Thyroid gland (tissue), 4 donors: ENCODE results near the gene TMEM145. TPM values are rescaled to one million over a fixed set of nuclear protein-coding genes. Genes with fewer than 3 reads are reported as not detected.

ENCODE experiments used
- DNase-seq, 2 donors: peaks; one replicate each; pipeline ENCODE4 v3.0.0-alpha.2; 2019
- H3K27ac ChIP-seq, 3 donors: fragments of 200-600 bp; sonication (generic); 1 replicate in 2 of 3; 2 replicates in 1 of 3; pipeline ENCODE4 v1.5.1; 2016 to 2019; ENCODE audit warnings: mild to moderate bottlenecking in 1 of 3, moderate library complexity in 1 of 3
- H3K27me3 ChIP-seq: fragments of 200-600 bp; sonication (generic); one replicate; pipeline ENCODE4 v1.5.1; 2019
- H3K36me3 ChIP-seq, 2 donors: fragments of 200-600 bp; sonication (generic); one replicate each; pipeline ENCODE4 v1.5.1; 2016 to 2019
- H3K4me1 ChIP-seq, 2 donors: fragments of 200-600 bp; sonication (generic); one replicate each; pipeline ENCODE4 v1.5.1; 2017 to 2019
- H3K4me3 ChIP-seq, 3 donors: fragments of 200-600 bp; sonication (generic); replicated peaks in 1 of 3; 1 replicate in 2 of 3; 2 replicates in 1 of 3; pipeline ENCODE4 v1.5.1; 2016; ENCODE audit warnings: mild to moderate bottlenecking in 1 of 3
- H3K9me3 ChIP-seq: fragments of 200-600 bp; sonication (generic); one replicate; pipeline ENCODE4 v1.5.1; 2017
- CTCF ChIP-seq, 6 experiments: fragments of 200-600 bp in 3 of 6; fragments of 450-650 bp in 3 of 6; sonication (generic) in 3 of 6; IDR thresholded peaks; one replicate each; pipeline ENCODE4 v1.5.1; 2016 to 2019; ENCODE audit warnings: antibody characterized with exemption in 6 of 6, mild to moderate bottlenecking in 2 of 6, inconsistent platforms in 1 of 6, moderate library complexity in 1 of 6
- POLR2A ChIP-seq, 2 donors: fragments of 450-650 bp; IDR thresholded peaks; one replicate each; pipeline ENCODE4 v1.6.1; 2017; ENCODE audit warnings: antibody characterized with exemption in 2 of 2, mild to moderate bottlenecking in 2 of 2, moderate library complexity in 1 of 2
- WGBS, 2 donors: methylation state at CpG; one replicate each; pipeline ENCODE4 v1.1.5; 2017; 5-methylcytosine and 5-hydroxymethylcytosine counted together
- intact Hi-C: fragments of 100-400 bp; cut with DNase I; formaldehyde crosslinking; loops from one replicate; pipeline ENCODE4 v1.15.1; 2023
- microRNA-seq: library from miRNA; unstranded; fragments of <30 nt; microRNA quantifications from one replicate; pipeline ENCODE4, GENCODE V29; 2016
- small RNA-seq: library from RNA; depleted of rRNA; stranded (forward); fragments of <200 nt; gene quantifications from one replicate; pipeline ENCODE3, GENCODE V24; 2016
- total RNA-seq, 4 donors: library from RNA; depleted of rRNA; stranded (reverse); fragments of >200 nt; gene quantifications; one replicate each; pipeline ENCODE4 v1.2.3, GENCODE V29; 2016

Gene TMEM145
- total RNA-seq, 4 donors from 2014 or later = 2.8 TPM; not detected in 3

- intact Hi-C loops = no loop called here
- H3K9me3 ChIP-seq = no peaks in the 10 kb centered on the region
- H3K4me3 ChIP-seq = no peak overlapping the region
- no peak for DNase-seq
- 95 to 98% methylated on average over 9 to 13 of the region's 15 CpGs for WGBS, 2 donors
- H3K36me3 ChIP-seq = peaks cover 0 to 5% of the 10 kb centered on the region in 2 donors
- H3K27me3 ChIP-seq = no peaks in the 10 kb centered on the region
- TF ChIP-seq CTCF (IDR thresholded peaks at IDR 0.05) (no peak), POLR2A (IDR thresholded peaks at IDR 0.05) (no peak)
- H3K4me1 ChIP-seq = peaks cover 0 to 7% of the 10 kb centered on the region in 2 donors
- H3K27ac ChIP-seq = no peak overlapping the region
These were observed 55.7 kb downstream of the TMEM145 start for GRCh38 chr19:42368765-42369164.

GRCh38 chr19:42369433-42370067 lies 56.4 kb downstream of the TMEM145 start:
- WGBS, 2 donors = 91 to 94% methylated on average over 18 to 27 of the region's 27 CpGs
- Histone ChIP-seq H3K4me1 (peaks cover 0 to 7% of the 10 kb centered on the region in 2 donors), H3K36me3 (no peaks in the 10 kb centered on the region), H3K4me3 (no peak overlapping the region), H3K9me3 (no peaks in the 10 kb centered on the region), H3K27ac (no peak overlapping the region), H3K27me3 (no peaks in the 10 kb centered on the region)
- TF ChIP-seq POLR2A (IDR thresholded peaks at IDR 0.05) = no peak
- DNase-seq = no peak
- intact Hi-C loops = no loop called here

- no peak overlapping the region for H3K27ac ChIP-seq
- intact Hi-C loops = no loop called here
- H3K36me3 ChIP-seq = no peaks in the 10 kb centered on the region
These were observed 57.0 kb downstream of the TMEM145 start for GRCh38 chr19:42370068-42370520.

GRCh38 chr19:42370626-42371175 lies 57.6 kb downstream of the TMEM145 start:
- 74 to 94% methylated on average over 5 to 6 of the region's 12 CpGs for WGBS, 2 donors
- peaks cover 0 to 1% of the 10 kb centered on the region in 2 donors for H3K36me3 ChIP-seq

More at GRCh38 chr19:42370068-42370520, 57.0 kb downstream of the TMEM145 start:
- Histone ChIP-seq H3K4me1 (peaks cover 0 to 3% of the 10 kb centered on the region in 2 donors), H3K27me3 (no peaks in the 10 kb centered on the region), H3K9me3 (no peaks in the 10 kb centered on the region), H3K4me3 (no peak overlapping the region)
- DNase-seq = no peak
- no peak for TF ChIP-seq CTCF (IDR thresholded peaks at IDR 0.05)
- 82 to 83% methylated on average over 9 of the region's 9 CpGs for WGBS, 2 donors

More at GRCh38 chr19:42370626-42371175, 57.6 kb downstream of the TMEM145 start:
- H3K9me3 ChIP-seq = no peaks in the 10 kb centered on the region
- H3K27ac ChIP-seq = no peak overlapping the region
- intact Hi-C loops = no loop called here
- H3K27me3 ChIP-seq = no peaks in the 10 kb centered on the region
- DNase-seq = no peak
- no peaks in the 10 kb centered on the region for H3K4me1 ChIP-seq
- TF ChIP-seq POLR2A (IDR thresholded peaks at IDR 0.05) (no peak), CTCF (IDR thresholded peaks at IDR 0.05) (no peak)
- no peak overlapping the region for H3K4me3 ChIP-seq

Small RNA genes lying within 50 kb of the gene (microRNA-seq; reads per million reads assigned to microRNA genes)
- not detected for gene MIR8077

Small RNA genes lying within 50 kb of the gene (small RNA-seq; reads per million reads assigned to genes)
- gene MIR8077 = not detected

Other genes with a start within 250 kb of the TMEM145 start
- gene GRIK5, start 243.1 kb upstream of the TMEM145 start, total RNA-seq = 10 to 100 TPM; 12.0 to 24.2 (median 20.1) TPM
- 10 to 100 TPM; 16.0 to 22.8 (median 21.1) TPM for gene ZNF574, start 237.1 kb upstream of the TMEM145 start, total RNA-seq
- gene POU2F2, start 180.9 kb upstream of the TMEM145 start, total RNA-seq = under 1 TPM; 0.11 to 0.49 (median 0.15) TPM
- gene DEDD2, start 95.6 kb upstream of the TMEM145 start, total RNA-seq = 10 to 100 TPM; 46.1 to 55.8 (median 50.2) TPM
- gene ZNF526, start 93.0 kb upstream of the TMEM145 start, total RNA-seq = 1 to 10 TPM; 4.6 to 7.9 (median 6.8) TPM
- gene GSK3A, start 70.7 kb upstream of the TMEM145 start, total RNA-seq = 10 to 100 TPM; 19.1 to 32.6 (median 24.6) TPM
- 10 to 100 TPM; 27.5 to 50.2 (median 39.2) TPM for gene ERF, start 58.2 kb upstream of the TMEM145 start, total RNA-seq
- gene CIC, start 44.1 kb upstream of the TMEM145 start, total RNA-seq = 10 to 100 TPM; 50.6 to 98.3 (median 56.9) TPM
- under 1 TPM in 2 of 4 donors, not detected in 2; 0.27 to 0.45 TPM for gene PRR19, start 11.2 kb upstream of the TMEM145 start, total RNA-seq
- 10 to 100 TPM in 3 of 4 donors, 1 to 10 TPM in 1; 6.0 to 23.7 (median 19.1) TPM for gene PAFAH1B3, start 10.7 kb upstream of the TMEM145 start, total RNA-seq
- gene MEGF8, start 12.3 kb downstream of the TMEM145 start, total RNA-seq = 100 to 1,000 TPM in 1 of 4 donors, 10 to 100 TPM in 3; 12.5 to 150 (median 35.7) TPM
- 1 to 10 TPM in 1 of 4 donors, not detected in 3; 1.0 TPM for gene CNFN, start 77.0 kb downstream of the TMEM145 start, total RNA-seq
- gene LIPE, start 114.1 kb downstream of the TMEM145 start, total RNA-seq = 10 to 100 TPM in 1 of 4 donors, 1 to 10 TPM in 3; 4.0 to 10.0 (median 7.4) TPM
- not detected for gene CXCL17, start 129.6 kb downstream of the TMEM145 start, total RNA-seq
- gene CEACAM1, start 215.2 kb downstream of the TMEM145 start, total RNA-seq = 10 to 100 TPM in 1 of 4 donors, 1 to 10 TPM in 3; 2.1 to 21.5 (median 3.6) TPM